ENCODE measurements around the gene PDHX.

PDHX gene

GRCh38 chr11:34905666-34906065 is 10.8 kb upstream of the PDHX start:
- Histone ChIP-seq H3K9ac (ENCODE audit: low read depth, low read length) (no peak overlapping the region), H3K36me3 (ENCODE audit: insufficient read depth, low read length) (peaks cover 22% of the 10 kb centered on the region), H3K27ac (ENCODE audit: low read length) (no peak overlapping the region), H3K79me2 (ENCODE audit: insufficient read depth, low read length) (peaks cover 48% of the 10 kb centered on the region), H3K4me1 (ENCODE audit: insufficient read depth, low read length) (no peaks in the 10 kb centered on the region), H3K4me3 (ENCODE audit: low read depth in 1 of 2, low read length in 2 of 2) (no peak overlapping the region), H4K20me1 (ENCODE audit: insufficient read depth, low read length) (no peaks in the 10 kb centered on the region), H2AFZ (ENCODE audit: low read depth, low read length) (no peak overlapping the region), H3K4me2 (ENCODE audit: insufficient read depth, low read length) (no peak overlapping the region), H3K9me3 (ENCODE audit: insufficient read depth, low read length, severe bottlenecking) (peaks cover 24% of the 10 kb centered on the region), H3K27me3 (ENCODE audit: insufficient read depth, low read length, poor library complexity) (no peaks in the 10 kb centered on the region)
- DNase-seq (no peak), ATAC-seq (ENCODE audit: insufficient read depth, low read depth) (no peak)
- no peak for TF ChIP-seq CTCF (IDR thresholded peaks at IDR 0.05; ENCODE audit: borderline replicate concordance, extremely low read depth, low read length, poor library complexity, severe bottlenecking)

- no peak overlapping the region for H3K27ac ChIP-seq (ENCODE audit: low read length)
- no peak overlapping the region for H3K9ac ChIP-seq (ENCODE audit: low read depth, low read length)
- H4K20me1 ChIP-seq (ENCODE audit: insufficient read depth, low read length) = no peaks in the 10 kb centered on the region
- DNase-seq = no peak
- H3K36me3 ChIP-seq (ENCODE audit: insufficient read depth, low read length) = peaks cover 10% of the 10 kb centered on the region
- H3K4me3 ChIP-seq (ENCODE audit: low read depth in 1 of 2, low read length in 2 of 2) = no peak overlapping the region
- ATAC-seq (ENCODE audit: insufficient read depth, low read depth) = no peak
- H3K27me3 ChIP-seq (ENCODE audit: insufficient read depth, low read length, poor library complexity) = no peaks in the 10 kb centered on the region
- H3K79me2 ChIP-seq (ENCODE audit: insufficient read depth, low read length) = peaks cover 56% of the 10 kb centered on the region
- H3K9me3 ChIP-seq (ENCODE audit: insufficient read depth, low read length, severe bottlenecking) = peaks cover 6% of the 10 kb centered on the region
- H2AFZ ChIP-seq (ENCODE audit: low read depth, low read length) = no peak overlapping the region
- no peak overlapping the region for H3K4me2 ChIP-seq (ENCODE audit: insufficient read depth, low read length)
- no peak for TF ChIP-seq CTCF (IDR thresholded peaks at IDR 0.05; ENCODE audit: borderline replicate concordance, extremely low read depth, low read length, poor library complexity, severe bottlenecking)
- no peak for TF ChIP-seq EZH2 (IDR thresholded peaks at IDR 0.05; ENCODE audit: borderline replicate concordance, low read depth, low read length, severe bottlenecking)
- H3K4me1 ChIP-seq (ENCODE audit: insufficient read depth, low read length) = no peaks in the 10 kb centered on the region
Measured at GRCh38 chr11:34907934-34908593, 8.4 kb upstream of the PDHX start.

- no peak for ATAC-seq (ENCODE audit: insufficient read depth, low read depth)
- no peak for DNase-seq
- Histone ChIP-seq H3K27me3 (ENCODE audit: insufficient read depth, low read length, poor library complexity) (no peaks in the 10 kb centered on the region), H3K27ac (ENCODE audit: low read length) (no peak overlapping the region), H4K20me1 (ENCODE audit: insufficient read depth, low read length) (no peaks in the 10 kb centered on the region), H3K4me3 (ENCODE audit: low read depth in 1 of 2, low read length in 2 of 2) (no peak overlapping the region), H3K79me2 (ENCODE audit: insufficient read depth, low read length) (peaks cover 60% of the 10 kb centered on the region), H3K4me2 (ENCODE audit: insufficient read depth, low read length) (no peak overlapping the region), H3K9ac (ENCODE audit: low read depth, low read length) (no peak overlapping the region), H2AFZ (ENCODE audit: low read depth, low read length) (no peak overlapping the region), H3K36me3 (ENCODE audit: insufficient read depth, low read length) (peaks cover 18% of the 10 kb centered on the region), H3K4me1 (ENCODE audit: insufficient read depth, low read length) (peaks cover 7% of the 10 kb centered on the region), H3K9me3 (ENCODE audit: insufficient read depth, low read length, severe bottlenecking) (peaks cover 2% of the 10 kb centered on the region)
- TF ChIP-seq EZH2 (IDR thresholded peaks at IDR 0.05; ENCODE audit: borderline replicate concordance, low read depth, low read length, severe bottlenecking) (no peak), CTCF (IDR thresholded peaks at IDR 0.05; ENCODE audit: borderline replicate concordance, extremely low read depth, low read length, poor library complexity, severe bottlenecking) (no peak)
Measured at GRCh38 chr11:34909415-34909814, 7.0 kb upstream of the PDHX start.

All from DND-41 (cell line).